Skin epidermis (tissue), 12 donors: Measurements from ENCODE around the gene PDZRN3.

ENCODE experiments used
- H3K27ac ChIP-seq, 21 experiments: fragments of 200-600 bp; sonication (generic) in 11 of 21; one replicate each; pipeline ENCODE4 v1.5.0; 2020; ENCODE audit warnings: mild to moderate bottlenecking in 3 of 21, inconsistent platforms in 2 of 21, moderate library complexity in 2 of 21
- H3K4me3 ChIP-seq, 7 experiments: fragments of 200-600 bp; sonication (generic) in 2 of 7; one replicate each; pipeline ENCODE4 v1.5.0; 2020; ENCODE audit warnings: inconsistent platforms in 2 of 7, mild to moderate bottlenecking in 2 of 7, moderate library complexity in 1 of 7

The PDZRN3 gene

GRCh38 chr3:73600293-73600938 lies 24.3 kb downstream of the PDZRN3 start:
- no peak overlapping the region for H3K4me3 ChIP-seq

DNA sequence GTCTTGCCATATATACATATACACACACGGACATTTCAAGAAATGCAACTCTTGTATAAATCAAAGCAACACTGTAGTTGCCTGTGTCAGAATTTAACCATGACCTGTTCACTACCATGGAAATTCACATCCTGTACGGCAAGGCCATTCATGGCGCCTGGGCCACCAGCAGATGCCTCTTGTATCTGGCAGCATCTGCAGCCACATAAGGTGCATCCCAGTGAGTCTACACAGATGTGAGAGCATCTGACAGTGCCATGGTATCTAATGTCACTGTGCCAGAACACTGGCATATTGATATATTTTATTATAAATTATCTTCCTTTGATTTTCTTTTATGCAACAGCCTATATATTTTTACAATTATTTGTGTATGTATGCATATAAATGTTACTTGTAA lies 25.1 kb downstream of the PDZRN3 start:
- Histone ChIP-seq H3K27ac (peak overlapping the region in 5 of 21 experiments; percentile 9 to 71 (median 38)), H3K4me3 (no peak overlapping the region)

More at GRCh38 chr3:73600293-73600938, 24.3 kb downstream of the PDZRN3 start:
- peak overlapping the region in 6 of 21 experiments; percentile 21 to 71 (median 48) for H3K27ac ChIP-seq

DNA sequence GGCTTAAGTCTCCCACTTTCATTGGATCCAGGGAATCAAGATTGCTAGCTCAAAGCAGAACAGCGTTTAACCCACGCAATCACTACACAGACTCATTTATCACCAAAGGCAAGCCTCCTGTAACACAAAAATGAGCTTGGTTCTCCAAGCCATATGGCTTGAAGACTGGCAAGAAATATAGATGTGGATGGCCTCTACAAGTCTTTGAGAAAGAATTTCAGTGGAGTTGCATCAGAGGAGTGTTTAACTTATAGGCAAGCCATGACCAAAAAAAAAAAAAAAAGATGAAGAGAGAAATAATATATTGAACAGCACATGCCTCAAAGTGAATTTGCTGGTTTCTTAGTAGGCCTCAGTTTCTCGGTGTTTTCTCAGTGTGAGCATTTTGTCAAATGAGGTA lies 27.3 kb downstream of the PDZRN3 start:
- Histone ChIP-seq H3K27ac (no peak overlapping the region), H3K4me3 (no peak overlapping the region)

DNA sequence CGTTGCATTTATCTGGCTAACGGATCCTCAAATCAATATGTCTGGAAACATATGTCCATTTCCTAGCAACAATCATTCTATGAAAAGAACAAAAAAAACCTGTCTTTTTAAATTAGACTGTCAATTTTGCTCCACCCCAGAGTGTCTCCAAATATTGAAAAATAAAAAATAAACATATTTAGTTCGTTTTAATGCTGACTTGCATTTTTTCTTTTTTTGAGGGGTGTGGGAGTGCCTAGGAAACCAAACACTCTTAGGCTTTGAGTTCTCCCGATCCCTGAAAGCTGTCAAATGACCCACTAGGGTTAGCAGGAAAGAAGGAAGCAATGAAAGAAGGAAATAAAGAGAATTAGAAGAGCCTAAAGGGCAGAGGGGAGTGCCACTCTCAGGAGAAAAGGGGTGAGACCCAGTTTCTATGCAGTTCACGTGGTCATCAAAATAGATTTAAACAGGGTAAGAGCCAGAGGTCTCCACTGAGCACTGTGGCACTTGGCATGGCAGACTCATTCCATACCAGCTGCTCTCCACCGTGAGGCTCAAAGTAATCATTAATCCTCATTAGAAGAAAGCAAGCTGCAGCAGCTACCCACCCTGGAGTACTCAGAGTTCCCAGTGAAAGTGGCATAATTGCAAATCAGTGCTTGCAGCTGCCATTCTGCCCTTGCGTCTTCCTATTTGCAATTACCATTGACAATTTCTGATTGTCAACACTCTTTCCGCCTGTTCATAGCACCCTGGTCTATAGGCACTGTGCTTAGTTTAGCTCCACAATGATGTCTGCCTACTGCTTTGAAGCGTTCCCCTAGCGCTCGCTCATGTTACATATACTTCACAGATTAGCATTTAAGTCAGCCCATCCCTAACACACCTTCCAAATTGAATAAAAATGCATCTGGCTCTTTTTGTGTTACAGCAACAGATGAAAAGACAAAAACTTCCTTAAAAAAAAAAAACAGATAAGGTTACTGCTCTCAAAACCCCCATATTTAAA lies 32.3 kb downstream of the PDZRN3 start:
- H3K4me3 ChIP-seq: no peak overlapping the region

GRCh38 chr3:73591286-73591800 lies 33.4 kb downstream of the PDZRN3 start:
- no peak overlapping the region for H3K4me3 ChIP-seq
- H3K27ac ChIP-seq: no peak overlapping the region

More for the DNA sequence above, 32.3 kb downstream of the PDZRN3 start:
- no peak overlapping the region for H3K27ac ChIP-seq

DNA sequence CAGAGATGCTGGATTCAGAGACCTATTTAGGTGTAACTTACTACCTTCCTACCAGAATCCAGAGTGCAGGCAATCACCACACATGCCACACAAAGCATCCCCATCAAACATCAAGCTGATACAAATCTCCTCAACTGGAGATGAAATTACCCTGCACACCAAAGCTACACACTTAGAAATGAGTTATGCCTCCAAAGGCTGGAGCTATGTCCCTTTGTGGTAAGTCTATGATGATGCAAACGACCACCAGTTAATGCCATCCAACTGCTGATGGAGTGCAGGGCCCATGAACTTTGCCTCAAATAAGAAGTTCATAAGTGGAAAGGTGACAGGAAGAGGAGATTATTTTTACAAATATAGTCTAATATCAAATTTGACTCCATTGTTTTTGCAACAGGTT lies 38.1 kb downstream of the PDZRN3 start:
- Histone ChIP-seq H3K27ac (no peak overlapping the region), H3K4me3 (no peak overlapping the region)

GRCh38 chr3:73586190-73586589 lies 38.6 kb downstream of the PDZRN3 start:
- Histone ChIP-seq H3K4me3 (no peak overlapping the region), H3K27ac (no peak overlapping the region)

DNA sequence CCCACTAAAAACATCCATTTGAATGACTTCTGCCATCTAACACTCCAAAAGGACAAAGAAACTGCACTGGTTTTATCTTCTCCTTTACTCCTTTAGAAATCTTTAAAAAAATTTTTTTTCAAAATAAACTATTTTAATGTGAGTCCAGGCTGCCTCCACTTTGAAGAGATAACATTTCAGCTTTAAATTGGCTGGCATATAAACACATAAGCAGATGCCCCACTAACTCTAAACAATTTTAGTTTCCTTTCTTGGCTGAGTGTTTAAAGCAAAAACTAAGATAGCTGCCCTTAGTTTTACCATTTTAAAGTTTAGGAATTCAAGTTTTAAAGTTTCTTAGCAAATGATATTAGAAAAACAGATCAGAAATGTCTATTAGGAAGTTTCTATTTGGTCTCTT lies 39.9 kb downstream of the PDZRN3 start:
- Histone ChIP-seq H3K4me3 (no peak overlapping the region), H3K27ac (no peak overlapping the region)

DNA sequence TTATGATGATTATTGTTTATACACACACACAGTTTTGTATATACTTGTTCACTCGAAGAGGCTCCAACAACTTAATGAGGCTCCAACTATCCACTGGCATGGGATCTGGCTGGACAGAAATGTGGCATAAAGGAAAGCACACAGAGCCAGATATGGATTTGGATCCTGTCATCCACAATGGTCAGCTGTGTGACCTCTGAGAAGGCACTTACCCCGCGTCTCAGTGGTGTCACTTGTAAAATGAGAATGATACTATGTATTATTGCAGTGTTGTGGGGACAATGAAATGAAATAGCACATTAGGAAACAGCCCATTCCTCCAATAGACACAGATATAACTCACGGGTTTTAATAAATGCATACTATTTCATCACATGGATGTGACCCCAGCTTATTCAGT lies 42.2 kb downstream of the PDZRN3 start:
- Histone ChIP-seq H3K27ac (no peak overlapping the region), H3K4me3 (no peak overlapping the region)

GRCh38 chr3:73581134-73581846 lies 43.5 kb downstream of the PDZRN3 start:
- Histone ChIP-seq H3K27ac (no peak overlapping the region), H3K4me3 (no peak overlapping the region)

DNA sequence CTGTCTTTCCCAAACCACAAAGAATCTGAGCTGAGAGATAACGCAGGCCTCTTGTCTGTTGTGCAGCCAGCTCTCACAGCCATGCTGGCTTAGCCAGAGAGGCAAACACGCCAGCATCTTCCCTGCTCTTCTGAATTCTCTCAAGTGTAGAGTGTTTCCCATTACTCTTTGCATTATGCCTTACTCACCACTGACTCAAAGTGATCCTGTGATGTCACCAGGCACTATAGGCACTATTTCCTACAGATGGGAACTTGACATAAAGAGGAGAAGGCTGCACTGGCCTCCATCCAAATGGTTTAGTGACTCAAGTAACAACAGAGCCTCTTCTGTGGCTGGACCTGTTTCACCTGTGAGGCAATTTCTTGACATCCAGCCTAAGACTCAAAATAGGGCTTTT lies 44.4 kb downstream of the PDZRN3 start:
- no peak overlapping the region for H3K4me3 ChIP-seq
- no peak overlapping the region for H3K27ac ChIP-seq

DNA sequence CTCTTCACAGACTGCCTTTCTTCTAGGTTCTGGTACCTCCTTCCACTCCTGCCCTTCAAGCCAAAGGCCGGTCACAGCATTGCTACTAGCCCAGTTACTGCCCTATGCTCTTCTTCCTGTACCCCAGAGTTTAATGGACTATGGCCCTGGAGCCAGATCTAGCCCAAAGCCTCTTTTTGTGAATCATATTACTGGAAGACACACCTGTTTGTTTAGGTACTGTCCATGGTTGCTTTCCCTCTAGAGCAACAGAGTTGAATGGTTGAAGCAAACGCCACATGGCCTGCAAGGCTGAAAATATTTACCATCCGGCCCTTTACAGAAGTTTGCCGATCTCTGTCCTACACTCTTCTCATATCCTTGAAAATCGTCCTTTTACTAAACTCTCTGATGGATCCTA lies 47.0 kb downstream of the PDZRN3 start:
- peak overlapping the region in 2 of 21 experiments; percentile 20 to 28 for H3K27ac ChIP-seq
- no peak overlapping the region for H3K4me3 ChIP-seq

DNA sequence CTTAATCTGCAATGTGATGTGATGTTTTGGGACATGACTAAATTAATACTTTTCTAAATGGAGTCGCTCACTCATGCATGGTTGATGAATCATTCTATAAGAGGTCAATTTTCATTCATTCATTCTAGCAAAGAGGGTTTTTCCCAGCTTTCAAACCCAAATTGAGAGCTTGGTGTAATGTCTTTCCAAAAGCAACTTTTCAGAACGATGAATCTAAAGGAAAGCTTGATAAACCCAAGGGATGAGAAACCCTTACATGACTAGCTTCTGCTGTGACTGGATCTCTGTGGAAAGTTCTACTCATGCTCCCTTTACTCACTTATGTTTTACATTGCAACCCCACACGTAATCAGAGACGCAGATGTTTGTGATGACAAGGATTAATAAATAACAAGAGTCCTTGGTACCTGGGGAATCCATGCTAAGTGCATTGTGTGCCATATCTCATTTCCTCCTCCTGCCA lies 47.7 kb downstream of the PDZRN3 start:
- Histone ChIP-seq H3K27ac (peak overlapping the region in 1 of 21 experiments; percentile 28), H3K4me3 (no peak overlapping the region)

GRCh38 chr3:73575953-73576352 lies 48.8 kb downstream of the PDZRN3 start:
- no peak overlapping the region for H3K27ac ChIP-seq
- no peak overlapping the region for H3K4me3 ChIP-seq

DNA sequence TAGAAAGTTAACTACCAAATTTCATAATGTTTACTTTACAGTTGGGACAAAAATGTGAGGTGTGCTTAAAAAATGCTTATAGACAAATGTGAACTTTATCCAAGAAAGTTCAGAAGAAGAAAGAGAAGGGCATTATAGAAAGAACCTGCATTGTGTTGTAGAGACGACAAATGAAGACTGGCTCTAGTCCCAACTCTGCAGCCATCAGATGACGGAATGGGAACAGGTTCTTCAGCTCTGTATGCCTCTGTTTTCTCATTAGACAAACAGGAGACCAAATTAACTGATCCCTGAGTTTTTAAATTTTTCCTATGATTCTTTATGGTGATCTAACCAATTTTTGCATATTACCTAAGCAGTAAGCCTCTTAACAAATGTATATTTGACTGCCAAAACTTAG lies 49.2 kb downstream of the PDZRN3 start:
- H3K27ac ChIP-seq: no peak overlapping the region
- H3K4me3 ChIP-seq: no peak overlapping the region

GRCh38 chr3:73573204-73573603 lies 51.5 kb downstream of the PDZRN3 start:
- Histone ChIP-seq H3K4me3 (no peak overlapping the region), H3K27ac (no peak overlapping the region)

DNA sequence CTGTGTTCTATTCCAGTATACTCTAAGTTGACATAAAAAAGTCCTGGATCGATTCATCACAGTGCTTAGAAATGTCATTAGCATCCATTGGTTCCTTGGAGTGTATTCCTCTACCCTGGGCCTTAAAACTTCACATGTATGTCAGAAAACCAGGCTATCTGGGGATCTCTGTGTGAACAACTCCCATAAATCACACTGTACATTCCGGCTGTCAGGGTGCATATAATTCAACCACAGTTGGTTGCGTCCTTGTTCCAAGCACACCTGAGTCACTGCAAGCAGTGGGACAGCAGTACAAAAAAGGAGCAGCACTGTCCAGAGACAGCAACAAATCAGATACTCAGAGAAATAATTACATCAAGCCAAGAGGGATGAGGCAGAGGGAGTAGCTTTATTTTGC lies 52.4 kb downstream of the PDZRN3 start:
- H3K27ac ChIP-seq: no peak overlapping the region

GRCh38 chr3:73571238-73571794 lies 53.4 kb downstream of the PDZRN3 start:
- no peak overlapping the region for H3K27ac ChIP-seq
- no peak overlapping the region for H3K4me3 ChIP-seq

More for the DNA sequence above, 52.4 kb downstream of the PDZRN3 start:
- H3K4me3 ChIP-seq: no peak overlapping the region

GRCh38 chr3:73569246-73569760 lies 55.4 kb downstream of the PDZRN3 start:
- Histone ChIP-seq H3K27ac (no peak overlapping the region), H3K4me3 (no peak overlapping the region)
